Astrocyte of the spinal cord (primary cell): ENCODE measurements around the gene ANKH.

ENCODE experiments used
- DNase-seq: peaks from one replicate; pipeline ENCODE4 v3.0.0; 2011; ENCODE audit warnings: low read depth, low spot score
- H3K4me3 ChIP-seq: 2 replicates; pipeline ENCODE4 v1.5.1; 2011; ENCODE audit warnings: low read depth, mild to moderate bottlenecking, low read length, moderate library complexity
- CTCF ChIP-seq: IDR thresholded peaks from 2 replicates; pipeline ENCODE4 v1.5.1; 2012; ENCODE audit warnings: low read depth, mild to moderate bottlenecking, low read length, inconsistent platforms
- in situ Hi-C: cut with HindIII; loops from 2 replicates; pipeline ENCODE4 v1.10.0; 2017; ENCODE audit warnings: low sequenced_read_pairs

The ANKH gene

DNA sequence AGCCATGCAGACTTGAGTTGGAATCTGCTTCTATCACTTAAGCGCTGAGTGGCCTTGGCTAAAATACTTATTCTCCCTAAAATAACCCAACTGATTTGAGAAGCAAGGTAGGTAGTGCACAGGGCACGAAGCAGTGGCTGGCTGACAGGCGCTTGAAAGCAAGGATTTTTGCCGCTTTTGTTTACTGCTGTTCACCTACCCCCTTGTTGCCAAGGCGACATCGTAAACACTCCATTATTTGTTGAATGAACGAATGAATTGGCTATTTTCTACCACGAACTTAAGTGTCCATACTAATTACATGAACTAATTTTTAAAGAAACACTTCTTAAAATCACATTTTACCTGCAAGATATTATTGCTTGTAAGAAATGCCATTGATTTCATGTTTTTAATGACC lies 98.0 kb downstream of the ANKH start:
- H3K4me3 ChIP-seq: no peak overlapping the region

GRCh38 chr5:14771972-14772371 lies 99.6 kb downstream of the ANKH start:
- no peak for TF ChIP-seq CTCF
- in situ Hi-C loops: no loop called here
- DNase-seq: no peak
- no peak overlapping the region for H3K4me3 ChIP-seq

More for the DNA sequence above, 98.0 kb downstream of the ANKH start:
- in situ Hi-C loops: no loop called here
- DNase-seq: no peak
- no peak for TF ChIP-seq CTCF

GRCh38 chr5:14771189-14771588 lies 100.4 kb downstream of the ANKH start:
- H3K4me3 ChIP-seq: no peak overlapping the region
- in situ Hi-C loops: no loop called here
- TF ChIP-seq CTCF: no peak
- no peak for DNase-seq

DNA sequence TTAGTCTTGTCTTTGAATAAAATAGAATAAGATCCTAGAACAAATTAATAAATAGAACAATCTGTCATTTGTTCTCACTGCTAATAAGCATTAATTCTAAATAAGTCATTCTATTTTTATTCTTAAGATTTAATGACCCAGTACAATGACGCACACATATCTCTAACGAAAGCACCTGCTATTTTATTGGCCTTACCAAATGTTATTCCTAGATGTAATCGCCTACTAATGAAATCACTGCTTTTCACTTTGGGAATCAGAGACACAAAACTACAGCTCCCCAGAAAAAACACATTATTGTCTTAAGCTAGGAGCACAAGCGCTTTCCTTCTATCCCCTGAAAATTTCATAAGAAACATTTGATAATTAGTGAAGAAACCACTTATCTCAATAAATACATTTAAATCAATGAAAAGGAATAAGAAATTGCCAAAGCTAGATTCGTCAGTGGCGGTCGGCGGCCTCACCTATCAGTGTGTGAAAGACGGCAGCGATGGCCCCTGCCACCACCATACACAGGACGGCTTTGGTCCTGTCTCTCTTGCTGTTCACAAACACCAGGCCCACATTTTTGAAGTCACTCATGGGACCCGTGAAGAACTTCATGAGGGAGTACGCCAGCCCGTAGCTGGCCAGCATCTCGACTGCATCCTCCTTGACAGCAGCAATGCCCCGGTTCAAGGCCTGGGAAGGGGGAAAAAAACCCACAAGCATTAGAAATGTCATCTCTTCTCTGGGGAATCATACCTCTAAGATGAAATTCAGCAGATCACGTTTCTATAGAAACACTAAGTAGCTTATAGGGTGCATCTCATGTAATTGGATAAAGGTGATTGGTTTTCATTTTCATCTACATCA lies 102.8 kb downstream of the ANKH start:
- in situ Hi-C loops: no loop called here
- no peak for TF ChIP-seq CTCF
- no peak for DNase-seq
- H3K4me3 ChIP-seq: no peak overlapping the region

DNA sequence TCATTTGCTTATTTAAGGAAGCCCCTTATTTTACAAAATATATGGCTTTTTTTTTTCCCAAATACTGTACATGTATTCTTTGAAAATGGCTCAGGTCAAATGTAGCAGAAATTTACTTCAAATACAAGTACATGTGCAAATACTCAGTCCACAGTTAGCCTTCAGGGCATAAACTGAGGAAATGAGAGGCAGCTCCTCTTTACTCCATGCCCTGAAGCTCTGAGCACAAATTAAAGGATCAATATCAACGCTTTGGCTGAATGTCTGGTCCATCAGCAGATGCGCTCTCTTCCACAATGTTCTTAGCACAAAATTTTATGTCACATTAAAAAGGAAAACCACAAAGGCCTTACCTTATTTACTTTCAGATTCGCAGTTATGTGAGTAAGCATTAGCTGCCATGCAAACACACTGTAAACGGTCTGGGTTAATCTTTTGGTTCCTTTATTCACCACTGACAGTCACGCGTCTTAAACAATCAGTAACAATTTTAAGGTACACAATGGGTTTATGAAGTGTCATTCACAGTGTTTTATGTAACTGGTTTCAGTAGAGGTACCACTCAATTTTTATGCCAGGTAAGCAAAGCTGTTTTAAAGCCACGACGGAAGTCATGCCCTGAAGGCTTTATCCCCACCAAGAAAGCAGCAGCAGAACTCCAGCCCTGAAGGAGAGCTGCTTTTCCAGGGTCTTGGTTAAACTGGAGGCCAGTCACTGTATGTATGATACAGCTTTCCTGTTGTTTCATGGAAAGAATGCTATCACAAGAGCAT lies 103.7 kb downstream of the ANKH start:
- H3K4me3 ChIP-seq: no peak overlapping the region
- in situ Hi-C loops: no loop called here
- TF ChIP-seq CTCF: no peak
- DNase-seq: no peak

DNA sequence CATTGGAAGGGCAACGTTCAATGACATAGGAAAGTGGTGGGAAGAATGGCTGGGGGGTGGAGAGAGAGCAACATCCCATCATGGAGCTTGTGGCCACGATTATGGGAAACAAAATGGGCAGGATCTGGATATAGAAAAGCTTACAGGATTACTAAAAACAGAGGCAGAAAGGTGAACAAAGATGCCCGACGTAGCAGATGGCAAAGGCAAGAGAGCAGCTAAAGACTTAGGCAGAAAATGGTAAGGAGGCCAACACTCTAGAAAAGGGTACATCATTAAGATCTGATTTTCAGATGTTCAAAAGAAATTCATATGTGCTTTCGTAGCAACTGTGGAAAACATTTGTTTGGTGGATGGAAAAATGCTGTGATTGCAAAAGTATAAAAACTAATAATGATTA lies 104.5 kb downstream of the ANKH start:
- TF ChIP-seq CTCF: no peak
- no peak overlapping the region for H3K4me3 ChIP-seq
- no peak for DNase-seq
- in situ Hi-C loops: no loop called here
